MCF 10A (cell line): ENCODE measurements around the gene FILIP1. TPM values are rescaled to one million over a fixed set of nuclear protein-coding genes. Genes with fewer than 3 reads are reported as not detected.

ENCODE experiments used
- BruUV-seq: library from RNA; stranded (reverse); fragments of 400-500 nt; replicated peaks from 2 replicates; lab custom pipeline; 2021; lab: Mats Ljungman, UMichigan
- CTCF ChIA-PET: fragments of 300-600 bp; sonication (Branson Sonifier 250); formaldehyde crosslinking; extraction: SDS; loops from one replicate; lab custom pipeline; 2021; ENCODE audit warnings: antibody characterized with exemption, inconsistent platforms; lab: Yijun Ruan, JAX
- POLR2A ChIA-PET: fragments of 300-600, 350-650 bp; sonication (Branson Sonifier 250); formaldehyde crosslinking; extraction: SDS; loops from one replicate; lab custom pipeline; 2020; ENCODE audit warnings: antibody characterized with exemption, inconsistent platforms; lab: Yijun Ruan, JAX
- DNase-seq: peaks from one replicate; pipeline ENCODE4 v3.0.0-alpha.2; 2018; ENCODE audit not compliant: unreplicated experiment
- H3K27ac Mint-ChIP-seq: one replicate; pipeline ENCODE4 v1.8.0; 2022; ENCODE audit warnings: mild to moderate bottlenecking, low read depth, mixed read lengths; ENCODE audit not compliant: unreplicated experiment
- H3K27me3 Mint-ChIP-seq: one replicate; pipeline ENCODE4 v1.8.0; 2022; ENCODE audit warnings: mixed read lengths; ENCODE audit not compliant: insufficient read depth, unreplicated experiment
- H3K36me3 Mint-ChIP-seq: one replicate; pipeline ENCODE4 v1.8.0; 2022; ENCODE audit warnings: mild to moderate bottlenecking, moderate library complexity, mixed read lengths; ENCODE audit not compliant: insufficient read depth, unreplicated experiment
- H3K4me1 Mint-ChIP-seq: one replicate; pipeline ENCODE4 v1.8.0; 2022; ENCODE audit warnings: mixed read lengths; ENCODE audit not compliant: insufficient read depth, unreplicated experiment
- H3K4me3 Mint-ChIP-seq: one replicate; pipeline ENCODE4 v1.8.0; 2022; ENCODE audit warnings: mild to moderate bottlenecking, moderate library complexity, mixed read lengths; ENCODE audit not compliant: unreplicated experiment
- H3K9me3 Mint-ChIP-seq: one replicate; pipeline ENCODE4 v1.8.0; 2022; ENCODE audit warnings: mixed read lengths; ENCODE audit not compliant: unreplicated experiment
- CTCF ChIP-seq: fragments of 200-600 bp; IDR thresholded peaks from one replicate; pipeline ENCODE4 v1.8.0; 2022; ENCODE audit warnings: antibody characterized with exemption, mild to moderate bottlenecking; ENCODE audit not compliant: unreplicated experiment
- intact Hi-C: fragments of 100-400 bp; cut with micrococcal nuclease; formaldehyde crosslinking; loops from 2 replicates; pipeline ENCODE4 v1.14.1; 2022
- total RNA-seq: library from RNA; stranded (reverse); gene quantifications from 2 replicates; pipeline ENCODE4 v1.2.3, GENCODE V29; 2022

FILIP1 gene
- total RNA-seq, 1 experiment from 2014 or later: 0.14 TPM

- no peak overlapping the region for H3K27ac Mint-ChIP-seq
- CTCF ChIA-PET: no interaction called here
- intact Hi-C loops: no loop called here
- no peak overlapping the region for H3K4me3 Mint-ChIP-seq
- no peak for TF ChIP-seq CTCF
- H3K4me1 Mint-ChIP-seq: no peaks in the 10 kb centered on the region
- no peaks in the 10 kb centered on the region for H3K27me3 Mint-ChIP-seq
- H3K9me3 Mint-ChIP-seq: no peaks in the 10 kb centered on the region
- POLR2A ChIA-PET: interaction anchor here (0.7 kb wide), 1 partner anchor 907 kb away, joined by 3 read pairs; no protein-coding TSS in a partner anchor
- no TSS peak for BruUV-seq
- H3K36me3 Mint-ChIP-seq: no peaks in the 10 kb centered on the region
- DNase-seq: no peak
These were observed 144.7 kb downstream of the FILIP1 start for GRCh38 chr6:75348882-75349261.

GRCh38 chr6:75347898-75348610 is 145.5 kb downstream of the FILIP1 start:
- no peaks in the 10 kb centered on the region for H3K9me3 Mint-ChIP-seq
- TF ChIP-seq CTCF: no peak
- POLR2A ChIA-PET: no interaction called here
- BruUV-seq: no TSS peak
- CTCF ChIA-PET: interaction anchor here (0.6 kb wide), 1 partner anchor 14 kb away, joined by 3 read pairs; no protein-coding TSS in a partner anchor
- no peak for DNase-seq
- H3K27me3 Mint-ChIP-seq: no peaks in the 10 kb centered on the region
- H3K36me3 Mint-ChIP-seq: no peaks in the 10 kb centered on the region
- no peak overlapping the region for H3K4me3 Mint-ChIP-seq
- H3K4me1 Mint-ChIP-seq: no peaks in the 10 kb centered on the region
- H3K27ac Mint-ChIP-seq: no peak overlapping the region
- intact Hi-C loops: no loop called here

- no peak for TF ChIP-seq CTCF
- ChIA-PET CTCF (interaction anchor here (1.6 kb wide), 1 partner anchor 48 kb away, joined by 3 read pairs; no protein-coding TSS in a partner anchor), POLR2A (no interaction called here)
- DNase-seq: no peak
- BruUV-seq: no TSS peak
- intact Hi-C loops: no loop called here
- H3K27me3 Mint-ChIP-seq: no peaks in the 10 kb centered on the region
- H3K9me3 Mint-ChIP-seq: no peaks in the 10 kb centered on the region
- no peaks in the 10 kb centered on the region for H3K4me1 Mint-ChIP-seq
- no peak overlapping the region for H3K4me3 Mint-ChIP-seq
- H3K36me3 Mint-ChIP-seq: no peaks in the 10 kb centered on the region
- H3K27ac Mint-ChIP-seq: no peak overlapping the region
These were observed 148.2 kb downstream of the FILIP1 start for GRCh38 chr6:75345413-75345812.

GRCh38 chr6:75344455-75344854 is 149.1 kb downstream of the FILIP1 start:
- Mint-ChIP-seq H3K9me3 (no peaks in the 10 kb centered on the region), H3K27ac (no peak overlapping the region), H3K36me3 (no peaks in the 10 kb centered on the region), H3K4me1 (no peaks in the 10 kb centered on the region), H3K27me3 (no peaks in the 10 kb centered on the region), H3K4me3 (no peak overlapping the region)
- intact Hi-C loops: no loop called here
- no peak for TF ChIP-seq CTCF
- no TSS peak for BruUV-seq
- CTCF ChIA-PET: interaction anchor here (0.6 to 1.6 kb wide), 3 partner anchors 23 to 202 kb away, joined by 3 read pairs; no protein-coding TSS in a partner anchor
- no peak for DNase-seq
- POLR2A ChIA-PET: no interaction called here
